ENCODE measurements around the gene OR13C5. TPM values are rescaled to one million over a fixed set of nuclear protein-coding genes. Genes with fewer than 3 reads are reported as not detected.

The OR13C5 gene
- total RNA-seq, 1 experiment from 2014 or later, result not detected

- in situ Hi-C loops (cut with HindIII; ENCODE audit: low pct_unique_long_range_greater_than_20kb, low sequenced_read_pairs), result no loop called here
Observed at GRCh38 chr9:104564358-104564757, 34.9 kb downstream of the OR13C5 start.

GRCh38 chr9:104556830-104557634, 42.2 kb downstream of the OR13C5 start:
- in situ Hi-C loops (cut with HindIII; ENCODE audit: low pct_unique_long_range_greater_than_20kb, low sequenced_read_pairs), result no loop called here
- DNase-seq (ENCODE audit: low read depth), result no peak

More at GRCh38 chr9:104564358-104564757, 34.9 kb downstream of the OR13C5 start:
- no peak for DNase-seq (ENCODE audit: low read depth)

- no peak for DNase-seq (ENCODE audit: low read depth)
- in situ Hi-C loops (cut with HindIII; ENCODE audit: low pct_unique_long_range_greater_than_20kb, low sequenced_read_pairs), result no loop called here
Observed at GRCh38 chr9:104555521-104555920, 43.7 kb downstream of the OR13C5 start.

- in situ Hi-C loops (cut with HindIII; ENCODE audit: low pct_unique_long_range_greater_than_20kb, low sequenced_read_pairs), result no loop called here
- DNase-seq (ENCODE audit: low read depth), result no peak
Observed at GRCh38 chr9:104553261-104553660, 46.0 kb downstream of the OR13C5 start.

Other genes with a start within 250 kb of the OR13C5 start
- not detected in 2 replicates for gene OR13F1, start 95.2 kb downstream of the OR13C5 start, total RNA-seq (2014; rRNA removed; shearing (Covaris generic); ENCODE audit: low replicate concordance)
- not detected in 2 replicates for gene OR13C4, start 72.2 kb downstream of the OR13C5 start, total RNA-seq (2014; rRNA removed; shearing (Covaris generic); ENCODE audit: low replicate concordance)
- not detected in 2 replicates for gene OR13C3, start 62.6 kb downstream of the OR13C5 start, total RNA-seq (2014; rRNA removed; shearing (Covaris generic); ENCODE audit: low replicate concordance)
- not detected in 2 replicates for gene OR13C8, start 30.2 kb downstream of the OR13C5 start, total RNA-seq (2014; rRNA removed; shearing (Covaris generic); ENCODE audit: low replicate concordance)
- gene OR13C2, start 6.2 kb upstream of the OR13C5 start, total RNA-seq (2014; rRNA removed; shearing (Covaris generic); ENCODE audit: low replicate concordance), result not detected in 2 replicates
- not detected in 2 replicates for gene OR13C9, start 18.8 kb upstream of the OR13C5 start, total RNA-seq (2014; rRNA removed; shearing (Covaris generic); ENCODE audit: low replicate concordance)
- not detected in 2 replicates for gene OR13D1, start 95.1 kb upstream of the OR13C5 start, total RNA-seq (2014; rRNA removed; shearing (Covaris generic); ENCODE audit: low replicate concordance)
- gene NIPSNAP3A, start 148.3 kb upstream of the OR13C5 start, total RNA-seq (2014; rRNA removed; shearing (Covaris generic); ENCODE audit: low replicate concordance), result 14.8 and 23.0 TPM in 2 replicates
- 2.4 TPM in 1 of 2 replicates, not detected in the other for gene NIPSNAP3B, start 164.7 kb upstream of the OR13C5 start, total RNA-seq (2014; rRNA removed; shearing (Covaris generic); ENCODE audit: low replicate concordance)

Data from Caki2 (cell line).